HFFc6 (cell line): Measurements from ENCODE around the gene SLC25A24. TPM values are rescaled to one million over a fixed set of nuclear protein-coding genes. Genes with fewer than 3 reads are reported as not detected.
"Not testable (repeated sequence)": the region's sequence is repeated elsewhere in the genome, so short reads cannot be mapped to it uniquely, and the experiment has no call there.

Source experiments
- DNase-seq: peaks from one replicate; pipeline ENCODE4 v3.0.0-alpha.2; 2018
- H3K27ac Mint-ChIP-seq: 2 replicates; pipeline ENCODE4 v1.8.0; 2020; ENCODE audit warnings: mild to moderate bottlenecking, mixed read lengths
- H3K27me3 Mint-ChIP-seq: 2 replicates; pipeline ENCODE4 v1.8.0; 2021; ENCODE audit warnings: mild to moderate bottlenecking, moderate library complexity, mixed read lengths; ENCODE audit not compliant: insufficient read depth
- H3K36me3 Mint-ChIP-seq: 2 replicates; pipeline ENCODE4 v1.8.0; 2021; ENCODE audit warnings: low read depth, mixed read lengths
- H3K4me1 Mint-ChIP-seq: 2 replicates; pipeline ENCODE4 v1.8.0; 2020; ENCODE audit warnings: low read depth, mixed read lengths
- H3K4me3 Mint-ChIP-seq: 2 replicates; pipeline ENCODE4 v1.8.0; 2020; ENCODE audit warnings: mild to moderate bottlenecking, moderate library complexity, mixed read lengths
- H3K9me3 Mint-ChIP-seq: 2 replicates; pipeline ENCODE4 v1.8.0; 2020; ENCODE audit warnings: mild to moderate bottlenecking, mixed read lengths
- CTCF ChIP-seq: fragments of 200-600 bp; sonication (generic); IDR thresholded peaks from 2 replicates; pipeline ENCODE4 v1.5.0; 2021; ENCODE audit warnings: antibody characterized with exemption, mild to moderate bottlenecking
- total RNA-seq, 6 experiments: library from RNA; stranded (reverse); fragmentation: NEBNext Ultra II Directional; extraction: Animal tissue kit (Norgen Biotek cat#: 25700); gene quantifications; 2 replicates in 1 of 6; 3 replicates in 5 of 6; pipeline ENCODE4 v1.2.3, GENCODE V29; 2021

Gene SLC25A24
- total RNA-seq, 6 experiments from 2014 or later: 34.5 to 44.6 (median 39.9) TPM

- H3K4me1 Mint-ChIP-seq: 0 out of 2 replicates have a peak, but pooled peaks cover 10% of the 10 kb centered on the region
- no peak for TF ChIP-seq CTCF
- no peaks in the 10 kb centered on the region for H3K9me3 Mint-ChIP-seq
- peaks cover 45% of the 10 kb centered on the region for H3K36me3 Mint-ChIP-seq
- no peaks in the 10 kb centered on the region for H3K27me3 Mint-ChIP-seq
- DNase-seq: no peak
- H3K27ac Mint-ChIP-seq: no peak overlapping the region
- no peak overlapping the region for H3K4me3 Mint-ChIP-seq
Observed at GRCh38 chr1:108151548-108151947, 48.6 kb downstream of the SLC25A24 start.

GRCh38 chr1:108149796-108150467, 50.2 kb downstream of the SLC25A24 start:
- Mint-ChIP-seq H3K4me3 (no peak overlapping the region; the same call in 1 of the 2 replicates), H3K27ac (peak overlapping the region; percentile 29; the same call in 1 of the 2 replicates), H3K36me3 (peaks cover 52% of the 10 kb centered on the region), H3K27me3 (no peaks in the 10 kb centered on the region; the same call in 1 of the 2 replicates), H3K4me1 (0 out of 2 replicates have a peak, but pooled peaks cover 10% of the 10 kb centered on the region), H3K9me3 (no peaks in the 10 kb centered on the region)
- TF ChIP-seq CTCF: no peak
- peak; percentile 25 for DNase-seq

- not testable (repeated sequence) for H3K4me3 Mint-ChIP-seq, H3K9me3 Mint-ChIP-seq, DNase-seq, H3K27ac Mint-ChIP-seq, H3K27me3 Mint-ChIP-seq
- H3K4me1 Mint-ChIP-seq: peaks cover 37% of the 10 kb centered on the region
- peaks cover 86% of the 10 kb centered on the region for H3K36me3 Mint-ChIP-seq
Observed at GRCh38 chr1:108144569-108144968, 55.6 kb downstream of the SLC25A24 start.

GRCh38 chr1:108142773-108143394, 57.3 kb downstream of the SLC25A24 start:
- H3K27ac Mint-ChIP-seq: peak overlapping the region; percentile 63
- peak overlapping the region; percentile 44; the same call in 1 of the 2 replicates for H3K4me3 Mint-ChIP-seq
- no peaks in the 10 kb centered on the region; the same call in none of the 2 replicates for H3K27me3 Mint-ChIP-seq
- no peak for TF ChIP-seq CTCF
- peaks cover 37% of the 10 kb centered on the region for H3K4me1 Mint-ChIP-seq
- no peak for DNase-seq
- no peaks in the 10 kb centered on the region for H3K9me3 Mint-ChIP-seq
- H3K36me3 Mint-ChIP-seq: peaks cover 85% of the 10 kb centered on the region

GRCh38 chr1:108142258-108142657, 57.9 kb downstream of the SLC25A24 start:
- H3K27me3 Mint-ChIP-seq: no peaks in the 10 kb centered on the region; the same call in none of the 2 replicates
- peaks cover 81% of the 10 kb centered on the region for H3K36me3 Mint-ChIP-seq
- no peak overlapping the region for H3K27ac Mint-ChIP-seq
- no peak for DNase-seq
- peaks cover 37% of the 10 kb centered on the region for H3K4me1 Mint-ChIP-seq
- H3K4me3 Mint-ChIP-seq: no peak overlapping the region
- H3K9me3 Mint-ChIP-seq: no peaks in the 10 kb centered on the region
- no peak for TF ChIP-seq CTCF

GRCh38 chr1:108141621-108142020, 58.5 kb downstream of the SLC25A24 start:
- DNase-seq: peak; percentile 25
- H3K9me3 Mint-ChIP-seq: no peaks in the 10 kb centered on the region
- peaks cover 74% of the 10 kb centered on the region for H3K36me3 Mint-ChIP-seq
- no peaks in the 10 kb centered on the region; the same call in none of the 2 replicates for H3K27me3 Mint-ChIP-seq
- TF ChIP-seq CTCF: no peak
- peak overlapping the region; percentile 71 for H3K27ac Mint-ChIP-seq
- H3K4me3 Mint-ChIP-seq: peak overlapping the region; percentile 26; the same call in 1 of the 2 replicates
- peaks cover 37% of the 10 kb centered on the region for H3K4me1 Mint-ChIP-seq
